ENCODE results near the gene PYCARD. TPM values are rescaled to one million over a fixed set of nuclear protein-coding genes. Genes with fewer than 3 reads are reported as not detected.

The PYCARD gene
- total and polyA plus RNA-seq, 2 donors = 55.3 to 62.7 TPM

DNA sequence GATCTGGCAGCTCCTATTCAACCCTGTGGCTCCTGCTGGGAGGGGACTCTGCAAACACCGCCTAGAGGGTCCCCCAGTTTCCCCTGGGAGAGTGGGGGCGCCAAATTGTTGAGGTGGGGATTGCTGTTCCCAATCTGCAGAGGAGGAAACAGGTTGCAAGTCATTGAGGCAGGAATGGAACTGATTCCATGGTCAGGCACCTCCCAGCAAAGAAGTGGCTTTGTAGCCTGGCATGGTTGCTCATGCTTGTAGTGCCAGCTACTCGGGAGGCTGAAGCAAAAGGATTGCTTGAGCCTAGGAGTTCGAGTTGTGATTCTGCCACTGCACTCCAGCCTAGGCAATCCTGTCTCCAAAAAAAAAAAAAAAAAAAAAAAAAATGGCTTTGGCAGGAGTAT is 14.6 kb upstream of the PYCARD start:
- Histone ChIP-seq H3K36me3 (ENCODE audit: control insufficient read depth in 2 of 2, insufficient read depth in 2 of 2, low read length in 1 of 2) (no peaks in the 10 kb centered on the region), H3K9me3 (ENCODE audit: control insufficient read depth in 2 of 2, insufficient read depth in 1 of 2, low read length in 1 of 2) (no peaks in the 10 kb centered on the region), H3K27me3 (ENCODE audit: control insufficient read depth in 2 of 2, insufficient read depth in 1 of 2, low read length in 1 of 2) (peaks cover 45 to 77% of the 10 kb centered on the region in 2 donors), H3K27ac (ENCODE audit: low read depth in 1 of 2, low read length in 1 of 2) (no peak overlapping the region), H3K4me1 (ENCODE audit: control insufficient read depth in 2 of 2, insufficient read depth in 2 of 2, low read length in 2 of 2) (peaks cover 0 to 14% of the 10 kb centered on the region in 2 donors), H3K4me3 (ENCODE audit: low read length in 2 of 2) (no peak overlapping the region)
- WGBS = 50% methylated on average over 4 of the region's 4 CpGs
- DNase-seq (ENCODE audit: low read depth in 6 of 9, low spot score in 9 of 9) = no peak

DNA sequence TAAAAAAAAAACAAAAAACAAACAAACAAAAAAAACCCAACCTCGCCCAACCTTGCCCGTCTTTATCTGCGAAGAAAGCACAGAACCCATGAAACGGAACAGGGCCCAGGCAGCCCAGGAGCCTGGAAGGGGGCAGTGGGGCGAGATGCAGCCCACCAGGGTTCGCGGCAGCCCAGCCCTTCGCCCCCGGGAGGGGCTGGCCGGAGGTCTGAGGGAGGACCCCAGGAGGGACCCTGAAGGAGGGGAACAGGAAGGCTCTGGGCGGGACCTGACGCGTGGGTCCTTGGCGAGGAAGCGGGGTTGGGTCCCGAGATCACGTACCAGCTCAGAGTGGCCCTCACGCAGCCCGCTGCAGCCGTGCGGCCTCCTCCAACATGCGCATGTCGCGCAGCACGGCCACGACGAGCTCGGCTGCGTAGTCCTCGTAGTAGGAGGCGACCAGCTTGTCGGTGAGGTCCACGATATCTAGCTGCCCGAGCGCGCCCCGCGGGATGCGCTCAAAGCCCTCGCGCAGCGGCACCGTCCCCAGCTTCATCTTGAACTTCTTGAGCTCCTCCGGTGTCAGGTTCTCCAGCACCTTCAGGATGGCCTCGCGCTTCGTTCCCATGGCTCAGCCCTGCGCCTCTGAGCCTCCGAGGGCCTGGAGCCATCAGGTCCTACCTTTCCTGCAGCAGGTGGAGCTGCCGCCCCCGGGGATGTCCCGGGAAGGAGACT is 14.0 kb upstream of the PYCARD start, which contains the start of gene PYDC1:
PYDC1 (minus strand) TSS at position 714 of the 714 bp plus-strand sequence; CDS start at position 607, 107 bp downstream.
- no peaks in the 10 kb centered on the region for H3K36me3 ChIP-seq (ENCODE audit: control insufficient read depth in 2 of 2, insufficient read depth in 2 of 2, low read length in 1 of 2)
- no peak within 1 kb of the TSS for H3K27ac ChIP-seq (ENCODE audit: low read depth in 1 of 2, low read length in 1 of 2)
- WGBS = 7% methylated on average over 52 of the region's 52 CpGs
- H3K9me3 ChIP-seq (ENCODE audit: control insufficient read depth in 2 of 2, insufficient read depth in 1 of 2, low read length in 1 of 2) = no peaks in the 10 kb centered on the region
- peaks cover 0 to 14% of the 10 kb centered on the region in 2 donors for H3K4me1 ChIP-seq (ENCODE audit: control insufficient read depth in 2 of 2, insufficient read depth in 2 of 2, low read length in 2 of 2)
- H3K4me3 ChIP-seq (ENCODE audit: low read length in 2 of 2) = no peak within 1 kb of the TSS
- no peak for DNase-seq (ENCODE audit: low read depth in 6 of 9, low spot score in 9 of 9)
- H3K27me3 ChIP-seq (ENCODE audit: control insufficient read depth in 2 of 2, insufficient read depth in 1 of 2, low read length in 1 of 2) = peaks cover 45 to 79% of the 10 kb centered on the region in 2 donors

DNA sequence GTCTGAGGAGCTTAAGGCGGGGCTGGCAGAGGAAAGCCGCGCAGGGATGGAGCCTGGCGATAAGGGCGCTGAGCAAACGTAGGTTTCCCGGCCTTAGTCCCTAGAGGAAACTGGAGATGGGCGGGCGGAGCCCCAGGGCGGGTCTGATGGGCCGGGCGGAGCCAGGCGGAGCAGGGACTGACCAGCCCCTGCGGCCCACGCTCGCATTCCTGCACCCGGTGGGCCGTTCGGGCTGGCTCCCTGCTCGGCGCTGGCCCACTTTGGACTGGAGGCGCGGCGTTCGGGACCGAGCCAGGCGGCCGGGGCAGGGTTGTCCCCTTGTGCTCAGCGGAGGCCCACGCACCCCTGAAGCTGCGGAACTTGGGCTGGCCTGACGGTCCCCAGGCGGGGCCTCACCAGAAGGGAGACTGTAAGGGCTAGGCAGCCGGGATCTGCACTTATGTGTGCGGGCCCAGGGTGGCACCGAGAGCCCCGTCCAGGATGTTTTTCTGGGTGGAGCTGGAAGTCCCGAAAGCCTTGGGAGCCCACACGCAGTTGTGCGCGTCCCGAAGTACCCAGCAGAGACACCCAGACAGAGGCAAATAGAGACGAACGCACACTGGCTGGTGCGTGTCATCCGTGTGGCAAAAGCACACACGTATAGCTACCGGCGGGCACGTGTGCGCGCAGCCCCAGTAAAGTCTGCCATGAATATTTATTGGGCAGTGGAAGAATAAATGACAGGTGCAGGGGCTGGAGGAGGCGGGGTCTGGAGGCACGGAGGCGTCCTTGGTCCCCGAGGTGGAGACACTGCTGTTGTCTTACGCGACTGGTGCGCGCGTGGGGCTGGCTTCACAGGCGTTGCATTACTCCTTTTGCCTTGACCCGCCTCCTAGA is 13.0 kb upstream of the PYCARD start:
- Histone ChIP-seq H3K9me3 (ENCODE audit: control insufficient read depth in 2 of 2, insufficient read depth in 1 of 2, low read length in 1 of 2) (no peaks in the 10 kb centered on the region), H3K27ac (ENCODE audit: low read depth in 1 of 2, low read length in 1 of 2) (peak overlapping the region in 1 of 2 donors; percentile 8), H3K36me3 (ENCODE audit: control insufficient read depth in 2 of 2, insufficient read depth in 2 of 2, low read length in 1 of 2) (no peaks in the 10 kb centered on the region), H3K4me3 (ENCODE audit: low read length in 2 of 2) (peak overlapping the region in 1 of 2 donors; percentile 8), H3K4me1 (ENCODE audit: control insufficient read depth in 2 of 2, insufficient read depth in 2 of 2, low read length in 2 of 2) (peaks cover 0 to 14% of the 10 kb centered on the region in 2 donors), H3K27me3 (ENCODE audit: control insufficient read depth in 2 of 2, insufficient read depth in 1 of 2, low read length in 1 of 2) (peaks cover 45 to 72% of the 10 kb centered on the region in 2 donors)
- DNase-seq (ENCODE audit: low read depth in 6 of 9, low spot score in 9 of 9) = no peak
- WGBS = 3% methylated on average over 63 of the region's 63 CpGs

DNA sequence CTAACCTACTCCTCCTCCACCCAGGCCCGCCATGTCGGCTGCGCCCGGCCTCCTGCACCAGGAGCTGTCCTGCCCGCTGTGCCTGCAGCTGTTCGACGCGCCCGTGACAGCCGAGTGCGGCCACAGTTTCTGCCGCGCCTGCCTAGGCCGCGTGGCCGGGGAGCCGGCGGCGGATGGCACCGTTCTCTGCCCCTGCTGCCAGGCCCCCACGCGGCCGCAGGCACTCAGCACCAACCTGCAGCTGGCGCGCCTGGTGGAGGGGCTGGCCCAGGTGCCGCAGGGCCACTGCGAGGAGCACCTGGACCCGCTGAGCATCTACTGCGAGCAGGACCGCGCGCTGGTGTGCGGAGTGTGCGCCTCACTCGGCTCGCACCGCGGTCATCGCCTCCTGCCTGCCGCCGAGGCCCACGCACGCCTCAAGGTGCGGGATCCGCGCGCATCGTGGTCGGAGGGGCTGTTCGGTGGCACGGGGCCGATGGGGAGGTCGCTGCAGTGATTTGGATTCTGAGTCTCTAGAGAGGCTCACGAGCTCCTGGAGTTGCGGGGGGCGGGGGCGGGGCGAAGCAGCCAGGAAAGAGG is 12.2 kb upstream of the PYCARD start:
- no peak overlapping the region for H3K4me3 ChIP-seq (ENCODE audit: low read length in 2 of 2)
- peak overlapping the region in 1 of 2 donors; percentile 8 for H3K27ac ChIP-seq (ENCODE audit: low read depth in 1 of 2, low read length in 1 of 2)
- peak in 1 of 9 donors; percentile 32 for DNase-seq (ENCODE audit: low read depth in 6 of 9, low spot score in 9 of 9)
- peaks cover 0 to 14% of the 10 kb centered on the region in 2 donors for H3K4me1 ChIP-seq (ENCODE audit: control insufficient read depth in 2 of 2, insufficient read depth in 2 of 2, low read length in 2 of 2)
- H3K36me3 ChIP-seq (ENCODE audit: control insufficient read depth in 2 of 2, insufficient read depth in 2 of 2, low read length in 1 of 2) = no peaks in the 10 kb centered on the region
- no peaks in the 10 kb centered on the region for H3K9me3 ChIP-seq (ENCODE audit: control insufficient read depth in 2 of 2, insufficient read depth in 1 of 2, low read length in 1 of 2)
- WGBS = 13% methylated on average over 58 of the region's 58 CpGs
- peaks cover 45 to 72% of the 10 kb centered on the region in 2 donors for H3K27me3 ChIP-seq (ENCODE audit: control insufficient read depth in 2 of 2, insufficient read depth in 1 of 2, low read length in 1 of 2)

DNA sequence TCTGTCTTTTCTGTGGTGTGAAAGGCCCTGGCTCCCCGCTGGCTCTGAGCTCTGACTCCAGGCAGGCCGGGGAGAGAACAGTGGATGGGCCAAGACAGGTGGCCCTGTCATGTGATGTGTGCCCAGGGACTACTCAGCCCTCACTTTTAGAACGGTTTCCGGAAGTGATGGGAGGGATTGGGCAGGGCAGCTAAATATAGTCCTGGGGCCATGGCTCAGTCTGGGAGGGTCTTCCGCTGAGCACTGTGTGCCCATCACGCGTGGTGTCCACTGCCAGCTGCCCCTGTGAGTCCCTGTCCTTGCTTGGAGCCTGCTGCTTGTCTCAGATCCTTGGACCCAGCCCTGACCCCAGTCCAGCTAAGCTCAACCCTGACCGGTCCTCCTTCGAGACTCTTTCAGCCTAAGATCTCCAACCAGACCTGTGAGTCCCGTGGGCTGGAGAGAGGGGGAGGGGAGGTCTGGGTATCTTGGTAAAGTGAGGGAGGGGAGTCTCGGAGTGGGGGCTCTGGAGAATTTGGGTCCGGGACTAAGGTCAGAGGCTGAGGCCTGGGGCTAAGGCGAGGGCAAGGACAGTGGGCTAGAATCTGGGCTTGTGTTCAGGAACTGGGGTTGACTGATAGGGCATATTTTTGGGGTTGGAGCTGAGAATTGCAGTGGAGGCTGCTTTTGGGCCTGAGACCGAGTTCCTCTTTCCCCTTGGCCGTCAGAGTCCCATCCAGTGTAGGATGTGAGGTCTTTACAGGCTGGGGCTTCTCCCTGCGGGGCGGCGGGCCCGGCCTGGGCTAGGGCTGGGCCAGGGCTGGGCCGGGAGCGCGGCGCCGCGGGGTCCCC is 11.5 kb upstream of the PYCARD start, which contains the start of gene TRIM72:
TRIM72 (plus strand) TSS at position 243 of the 831 bp plus-strand sequence. CDS start 620 bp downstream, outside the sequence.
- Histone ChIP-seq H3K4me3 (ENCODE audit: low read length in 2 of 2) (no peak within 1 kb of the TSS), H3K9me3 (ENCODE audit: control insufficient read depth in 2 of 2, insufficient read depth in 1 of 2, low read length in 1 of 2) (no peaks in the 10 kb centered on the region), H3K4me1 (ENCODE audit: control insufficient read depth in 2 of 2, insufficient read depth in 2 of 2, low read length in 2 of 2) (peaks cover 0 to 14% of the 10 kb centered on the region in 2 donors), H3K36me3 (ENCODE audit: control insufficient read depth in 2 of 2, insufficient read depth in 2 of 2, low read length in 1 of 2) (no peaks in the 10 kb centered on the region), H3K27ac (ENCODE audit: low read depth in 1 of 2, low read length in 1 of 2) (peak within 1 kb of the TSS in 1 of 2 donors; percentile 8), H3K27me3 (ENCODE audit: control insufficient read depth in 2 of 2, insufficient read depth in 1 of 2, low read length in 1 of 2) (peaks cover 45 to 68% of the 10 kb centered on the region in 2 donors)
- WGBS = 86% methylated on average over 25 of the region's 25 CpGs
- DNase-seq (ENCODE audit: low read depth in 6 of 9, low spot score in 9 of 9) = no peak

DNA sequence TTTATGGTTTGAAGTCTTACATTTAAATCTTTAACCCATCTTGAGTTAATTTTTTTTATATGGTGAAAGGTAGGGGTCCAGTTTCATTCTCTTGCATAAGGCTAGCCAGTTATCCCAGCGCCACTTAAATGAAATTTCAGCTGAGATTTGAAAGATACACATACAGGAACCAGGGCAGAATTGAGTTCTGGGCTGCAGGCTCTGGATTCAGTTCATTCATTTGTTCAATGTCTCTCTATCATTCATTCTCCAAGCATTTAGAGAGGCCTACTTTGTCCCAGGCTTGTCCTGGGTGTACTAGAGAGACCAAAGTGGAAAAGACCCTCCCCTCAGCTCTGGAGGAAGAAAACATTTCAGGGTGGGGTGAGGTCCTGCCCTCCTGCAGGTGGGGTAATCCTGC is 10.8 kb upstream of the PYCARD start:
- no peak overlapping the region for H3K4me3 ChIP-seq (ENCODE audit: low read length in 2 of 2)
- no peaks in the 10 kb centered on the region for H3K36me3 ChIP-seq (ENCODE audit: control insufficient read depth in 2 of 2, insufficient read depth in 2 of 2, low read length in 1 of 2)
- H3K27me3 ChIP-seq (ENCODE audit: control insufficient read depth in 2 of 2, insufficient read depth in 1 of 2, low read length in 1 of 2) = peaks cover 45 to 63% of the 10 kb centered on the region in 2 donors
- 98% methylated on average over 1 of the region's 1 CpG for WGBS
- no peak for DNase-seq (ENCODE audit: low read depth in 6 of 9, low spot score in 9 of 9)
- H3K27ac ChIP-seq (ENCODE audit: low read depth in 1 of 2, low read length in 1 of 2) = no peak overlapping the region
- peaks cover 0 to 14% of the 10 kb centered on the region in 2 donors for H3K4me1 ChIP-seq (ENCODE audit: control insufficient read depth in 2 of 2, insufficient read depth in 2 of 2, low read length in 2 of 2)
- H3K9me3 ChIP-seq (ENCODE audit: control insufficient read depth in 2 of 2, insufficient read depth in 1 of 2, low read length in 1 of 2) = no peaks in the 10 kb centered on the region

DNA sequence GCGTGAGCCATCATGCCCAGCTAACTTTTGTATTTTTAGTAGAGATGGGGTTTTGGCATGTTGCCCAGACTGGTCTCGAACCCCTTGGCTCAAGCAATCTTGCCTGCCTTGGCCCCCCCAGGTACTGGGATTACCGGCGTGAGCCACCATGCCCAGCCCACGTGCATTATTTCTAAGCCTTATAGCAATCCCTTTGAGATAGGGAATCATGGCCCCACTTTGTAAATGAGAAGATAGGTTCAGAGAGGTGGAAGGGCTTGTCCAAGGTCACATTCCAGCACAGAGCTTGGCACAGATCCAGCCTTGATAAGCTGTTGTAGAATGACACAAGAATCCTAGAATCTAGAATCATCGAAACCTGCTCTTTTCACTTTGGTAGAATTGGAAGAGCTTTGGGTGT is 4.2 kb upstream of the PYCARD start:
- DNase-seq (ENCODE audit: low read depth in 6 of 9, low spot score in 9 of 9) = no peak
- Histone ChIP-seq H3K27ac (ENCODE audit: low read depth in 1 of 2, low read length in 1 of 2) (no peak overlapping the region), H3K27me3 (ENCODE audit: control insufficient read depth in 2 of 2, insufficient read depth in 1 of 2, low read length in 1 of 2) (peaks cover 0 to 10% of the 10 kb centered on the region in 2 donors), H3K4me1 (ENCODE audit: control insufficient read depth in 2 of 2, insufficient read depth in 2 of 2, low read length in 2 of 2) (peaks cover 2 to 8% of the 10 kb centered on the region in 2 donors), H3K9me3 (ENCODE audit: control insufficient read depth in 2 of 2, insufficient read depth in 1 of 2, low read length in 1 of 2) (no peaks in the 10 kb centered on the region), H3K36me3 (ENCODE audit: control insufficient read depth in 2 of 2, insufficient read depth in 2 of 2, low read length in 1 of 2) (no peaks in the 10 kb centered on the region), H3K4me3 (ENCODE audit: low read length in 2 of 2) (no peak overlapping the region)
- WGBS = 82% methylated on average over 6 of the region's 6 CpGs

DNA sequence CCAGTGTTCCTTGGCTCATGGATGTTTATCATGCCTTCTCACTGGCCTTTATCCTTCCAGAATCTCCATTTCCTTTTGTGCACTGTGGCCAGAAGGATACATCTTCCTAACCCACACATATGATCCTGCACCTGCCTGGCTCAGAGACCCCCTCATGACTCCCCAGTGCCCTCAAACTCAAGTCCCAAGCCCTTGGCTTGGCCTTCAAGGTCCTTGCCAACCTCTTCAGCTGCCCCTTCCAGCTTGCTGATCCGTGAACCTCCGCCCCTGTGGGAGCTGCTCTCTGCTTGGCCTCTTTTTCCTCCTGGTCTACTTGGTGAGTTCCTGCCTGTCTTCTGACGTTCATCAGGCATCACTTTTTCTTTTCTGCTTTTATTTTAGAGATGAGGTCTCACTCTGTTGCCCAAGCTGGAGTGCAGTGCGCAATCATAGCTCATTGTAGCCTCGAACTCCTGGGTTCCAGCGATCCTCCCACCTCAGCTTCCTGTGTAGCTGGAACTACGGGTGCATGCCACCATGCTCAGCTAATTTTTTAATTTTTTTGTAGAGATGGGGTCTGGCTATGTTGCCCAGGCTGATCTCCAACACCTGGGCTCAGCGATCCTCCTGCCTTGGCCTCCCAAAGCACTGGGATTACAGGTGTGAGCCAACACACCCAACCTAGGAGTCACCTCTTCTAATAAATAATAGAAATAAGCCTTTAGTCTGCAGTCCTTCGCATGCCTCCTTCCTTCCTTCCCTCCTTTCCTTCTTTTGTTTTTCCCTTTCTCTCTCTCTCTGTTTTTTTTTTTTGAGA is 2.5 kb upstream of the PYCARD start:
- WGBS = 96% methylated on average over 9 of the region's 9 CpGs
- no peak for DNase-seq (ENCODE audit: low read depth in 6 of 9, low spot score in 9 of 9)
- H3K9me3 ChIP-seq (ENCODE audit: control insufficient read depth in 2 of 2, insufficient read depth in 1 of 2, low read length in 1 of 2) = no peaks in the 10 kb centered on the region
- H3K36me3 ChIP-seq (ENCODE audit: control insufficient read depth in 2 of 2, insufficient read depth in 2 of 2, low read length in 1 of 2) = peaks cover 0 to under 1% of the 10 kb centered on the region in 2 donors
- H3K27ac ChIP-seq (ENCODE audit: low read depth in 1 of 2, low read length in 1 of 2) = no peak overlapping the region
- H3K4me1 ChIP-seq (ENCODE audit: control insufficient read depth in 2 of 2, insufficient read depth in 2 of 2, low read length in 2 of 2) = peaks cover 10 to 17% of the 10 kb centered on the region in 2 donors
- peaks cover 0 to 9% of the 10 kb centered on the region in 2 donors for H3K27me3 ChIP-seq (ENCODE audit: control insufficient read depth in 2 of 2, insufficient read depth in 1 of 2, low read length in 1 of 2)
- H3K4me3 ChIP-seq (ENCODE audit: low read length in 2 of 2) = no peak overlapping the region
